A549 (cell line): Measurements from ENCODE around the gene CTCFL.

Experiments
- ATOH8 ChIP-seq: fragments of 250-450 bp; sonication (Bioruptor Pico); IDR thresholded peaks from 2 replicates; pipeline ENCODE4 v1.5.0; 2020; ENCODE audit warnings: low read depth, mild to moderate bottlenecking, moderate library complexity
- CTCF ChIP-seq: fragments of >200 bp; sonication (Bioruptor Twin); formaldehyde crosslinking; IDR thresholded peaks from 3 replicates; pipeline ENCODE4 v1.5.1; 2016
- EHMT2 ChIP-seq: fragments of 200-600 bp; sonication (generic); IDR thresholded peaks from 2 replicates; pipeline ENCODE4 v1.6.1; 2016; ENCODE audit warnings: antibody characterized with exemption, low read depth, mild to moderate bottlenecking, moderate library complexity
- KDM5A ChIP-seq: fragments of 200-600 bp; sonication (generic); IDR thresholded peaks from 2 replicates; pipeline ENCODE4 v1.6.1; 2016; ENCODE audit warnings: antibody characterized with exemption, mild to moderate bottlenecking
- MAFK ChIP-seq: fragments of 450-650 bp; IDR thresholded peaks from 2 replicates; pipeline ENCODE4 v1.6.1; 2014; ENCODE audit not compliant: partially characterized antibody
- NR3C1 ChIP-seq: fragments of >200 bp; sonication (Bioruptor Twin); formaldehyde crosslinking; IDR thresholded peaks from 3 replicates; pipeline ENCODE4 v1.6.1; 2017
- POLR2A ChIP-seq: IDR thresholded peaks from 2 replicates; pipeline ENCODE4 v1.6.1; 2012; ENCODE audit warnings: mild to moderate bottlenecking, low read length
- RAD21 ChIP-seq, 2 experiments: fragments of >200 bp in 1 of 2; sonication (Bioruptor Twin) in 1 of 2; formaldehyde crosslinking in 1 of 2; IDR thresholded peaks in 1 of 2; conservative IDR thresholded peaks in 1 of 2; 2 replicates in 1 of 2; 3 replicates in 1 of 2; pipeline ENCODE4 v1.6.1; 2012 to 2018; ENCODE audit warnings: inconsistent platforms in 1 of 2
- RARB ChIP-seq: fragments of 250-450 bp; sonication (Bioruptor Pico); IDR thresholded peaks from 2 replicates; pipeline ENCODE4 v1.8.0; 2021; ENCODE audit warnings: mild to moderate bottlenecking, moderate library complexity
- RFX5 ChIP-seq: fragments of 450-650 bp; IDR thresholded peaks from 2 replicates; pipeline ENCODE4 v1.7.1; 2014; ENCODE audit warnings: antibody characterized with exemption, mild to moderate bottlenecking, moderate library complexity
- SMC3 ChIP-seq: fragments of >200 bp; sonication (Bioruptor Twin); formaldehyde crosslinking; IDR thresholded peaks from 3 replicates; pipeline ENCODE4 v1.6.1; 2018; ENCODE audit warnings: inconsistent platforms
- TP53 ChIP-seq: fragments of 250-450 bp; sonication (Bioruptor Pico); IDR thresholded peaks from 2 replicates; pipeline ENCODE4 v1.5.0; 2021; ENCODE audit warnings: mild to moderate bottlenecking, moderate library complexity

- TF ChIP-seq SMC3 (no peak), POLR2A (no peak), CTCF (no peak), RAD21 (conservative IDR thresholded peaks at IDR 0.05 in 1 of 2, IDR thresholded peaks at IDR 0.05 in 1 of 2) (no peak), EHMT2 (no peak), MAFK (no peak), NR3C1 (no peak), ATOH8 (CRISPR knock-in tag) (no peak), TP53 (CRISPR knock-in tag) (no peak), KDM5A (no peak), RFX5 (no peak), RARB (CRISPR knock-in tag) (no peak)
Measured at GRCh38 chr20:57570920-57571319, 46.0 kb upstream of the CTCFL start.
